Astrocyte (in vitro differentiated cells and primary cell): Measurements from ENCODE around the gene PDF. TPM values are rescaled to one million over a fixed set of nuclear protein-coding genes. Genes with fewer than 3 reads are reported as not detected.

ENCODE experiments used
- DNase-seq: peaks from one replicate; pipeline ENCODE4 v3.0.0-alpha.2; 2010; ENCODE audit warnings: low read depth
- FAIRE-seq: peaks from 2 replicates; lab custom pipeline; 2011; peaks lifted over from hg19 to GRCh38; lab: Jason Lieb, UNC
- H2AFZ ChIP-seq: 2 replicates; pipeline ENCODE4 v1.6.0; 2012; ENCODE audit warnings: low read depth, low read length, inconsistent platforms
- H3K27ac ChIP-seq: 2 replicates; pipeline ENCODE4 v1.5.1; 2011; ENCODE audit warnings: low read depth, low read length, inconsistent platforms
- H3K27me3 ChIP-seq: 2 replicates; pipeline ENCODE4 v1.6.0; 2011; ENCODE audit warnings: low read length, inconsistent platforms; ENCODE audit not compliant: insufficient read depth
- H3K36me3 ChIP-seq: 2 replicates; pipeline ENCODE4 v1.5.1; 2011; ENCODE audit warnings: low read length, inconsistent platforms; ENCODE audit not compliant: insufficient read depth
- H3K4me1 ChIP-seq: 2 replicates; pipeline ENCODE4 v1.5.1; 2011; ENCODE audit warnings: low read length, inconsistent platforms; ENCODE audit not compliant: insufficient read depth
- H3K4me2 ChIP-seq: 2 replicates; pipeline ENCODE4 v1.6.0; 2012; ENCODE audit warnings: low read length, inconsistent platforms
- H3K4me3 ChIP-seq: 2 replicates; pipeline ENCODE4 v1.5.1; 2011; ENCODE audit warnings: low read depth, mild to moderate bottlenecking, low read length, inconsistent platforms; ENCODE audit not compliant: insufficient read depth
- H3K79me2 ChIP-seq: 2 replicates; pipeline ENCODE4 v1.6.0; 2012; ENCODE audit warnings: mild to moderate bottlenecking, low read length, inconsistent platforms; ENCODE audit not compliant: insufficient read depth
- H3K9ac ChIP-seq: 2 replicates; pipeline ENCODE4 v1.6.0; 2012; ENCODE audit warnings: mild to moderate bottlenecking, low read length, inconsistent platforms
- H3K9me3 ChIP-seq: 2 replicates; pipeline ENCODE4 v1.5.1; 2012; ENCODE audit warnings: low read depth, mild to moderate bottlenecking, low read length, inconsistent platforms; ENCODE audit not compliant: insufficient read depth
- H4K20me1 ChIP-seq: 2 replicates; pipeline ENCODE4 v1.6.0; 2012; ENCODE audit warnings: low read length, inconsistent platforms; ENCODE audit not compliant: insufficient read depth
- H3K27ac Mint-ChIP-seq: one replicate; pipeline ENCODE4 v1.8.0; 2021; ENCODE audit warnings: mild to moderate bottlenecking, mixed read lengths; ENCODE audit not compliant: unreplicated experiment
- H3K27me3 Mint-ChIP-seq: one replicate; pipeline ENCODE4 v1.8.0; 2021; ENCODE audit warnings: low read depth, mixed read lengths; ENCODE audit not compliant: unreplicated experiment
- H3K36me3 Mint-ChIP-seq: one replicate; pipeline ENCODE4 v1.8.0; 2021; ENCODE audit warnings: low read depth, mixed read lengths; ENCODE audit not compliant: unreplicated experiment
- H3K4me1 Mint-ChIP-seq: one replicate; pipeline ENCODE4 v1.8.0; 2021; ENCODE audit warnings: low read depth, mixed read lengths; ENCODE audit not compliant: unreplicated experiment
- H3K4me3 Mint-ChIP-seq: one replicate; pipeline ENCODE4 v1.8.0; 2021; ENCODE audit warnings: mild to moderate bottlenecking, moderate library complexity, mixed read lengths; ENCODE audit not compliant: unreplicated experiment
- H3K9me3 Mint-ChIP-seq: one replicate; pipeline ENCODE4 v1.8.0; 2021; ENCODE audit warnings: mild to moderate bottlenecking, mixed read lengths; ENCODE audit not compliant: unreplicated experiment
- EZH2 ChIP-seq: IDR thresholded peaks from 2 replicates; pipeline ENCODE4 v1.6.1; 2012; ENCODE audit warnings: mild to moderate bottlenecking, low read length, inconsistent platforms; ENCODE audit not compliant: insufficient read depth
- total RNA-seq: library from RNA; stranded (reverse); gene quantifications from 2 replicates; pipeline ENCODE4 v1.2.1, GENCODE V29; 2021
- TF ChIP-seq, protein P1 (sequence below): IDR thresholded peaks from 2 replicates; pipeline ENCODE4 v1.5.1; 2011; ENCODE audit warnings: low read depth, mild to moderate bottlenecking, inconsistent platforms, low read length, moderate library complexity; ENCODE audit not compliant: insufficient read depth

The PDF gene
- total RNA-seq, 1 donor from 2014 or later: 14.9 TPM

GRCh38 chr16:69315486-69316311 is 14.7 kb downstream of the PDF start:
- Histone ChIP-seq H4K20me1 (peaks cover 61% of the 10 kb centered on the region), H2AFZ (no peak overlapping the region), H3K9ac (no peak overlapping the region), H3K4me1 (peaks cover 13% of the 10 kb centered on the region), H3K9me3 (no peaks in the 10 kb centered on the region), H3K79me2 (peaks cover 60% of the 10 kb centered on the region), H3K36me3 (peaks cover 32% of the 10 kb centered on the region), H3K27ac (no peak overlapping the region), H3K27me3 (no peaks in the 10 kb centered on the region), H3K4me2 (no peak overlapping the region), H3K4me3 (no peak overlapping the region)
- H3K36me3 Mint-ChIP-seq: peaks cover 12% of the 10 kb centered on the region
- H3K4me1 Mint-ChIP-seq: no peaks in the 10 kb centered on the region
- no peaks in the 10 kb centered on the region for H3K27me3 Mint-ChIP-seq
- FAIRE-seq: no peak
- no peak for DNase-seq
- H3K27ac Mint-ChIP-seq: no peak overlapping the region
- H3K9me3 Mint-ChIP-seq: no peaks in the 10 kb centered on the region
- no peak overlapping the region for H3K4me3 Mint-ChIP-seq
- no peak for TF ChIP-seq EZH2
- TF ChIP-seq, protein P1, sequence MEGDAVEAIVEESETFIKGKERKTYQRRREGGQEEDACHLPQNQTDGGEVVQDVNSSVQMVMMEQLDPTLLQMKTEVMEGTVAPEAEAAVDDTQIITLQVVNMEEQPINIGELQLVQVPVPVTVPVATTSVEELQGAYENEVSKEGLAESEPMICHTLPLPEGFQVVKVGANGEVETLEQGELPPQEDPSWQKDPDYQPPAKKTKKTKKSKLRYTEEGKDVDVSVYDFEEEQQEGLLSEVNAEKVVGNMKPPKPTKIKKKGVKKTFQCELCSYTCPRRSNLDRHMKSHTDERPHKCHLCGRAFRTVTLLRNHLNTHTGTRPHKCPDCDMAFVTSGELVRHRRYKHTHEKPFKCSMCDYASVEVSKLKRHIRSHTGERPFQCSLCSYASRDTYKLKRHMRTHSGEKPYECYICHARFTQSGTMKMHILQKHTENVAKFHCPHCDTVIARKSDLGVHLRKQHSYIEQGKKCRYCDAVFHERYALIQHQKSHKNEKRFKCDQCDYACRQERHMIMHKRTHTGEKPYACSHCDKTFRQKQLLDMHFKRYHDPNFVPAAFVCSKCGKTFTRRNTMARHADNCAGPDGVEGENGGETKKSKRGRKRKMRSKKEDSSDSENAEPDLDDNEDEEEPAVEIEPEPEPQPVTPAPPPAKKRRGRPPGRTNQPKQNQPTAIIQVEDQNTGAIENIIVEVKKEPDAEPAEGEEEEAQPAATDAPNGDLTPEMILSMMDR: no peak

DNA sequence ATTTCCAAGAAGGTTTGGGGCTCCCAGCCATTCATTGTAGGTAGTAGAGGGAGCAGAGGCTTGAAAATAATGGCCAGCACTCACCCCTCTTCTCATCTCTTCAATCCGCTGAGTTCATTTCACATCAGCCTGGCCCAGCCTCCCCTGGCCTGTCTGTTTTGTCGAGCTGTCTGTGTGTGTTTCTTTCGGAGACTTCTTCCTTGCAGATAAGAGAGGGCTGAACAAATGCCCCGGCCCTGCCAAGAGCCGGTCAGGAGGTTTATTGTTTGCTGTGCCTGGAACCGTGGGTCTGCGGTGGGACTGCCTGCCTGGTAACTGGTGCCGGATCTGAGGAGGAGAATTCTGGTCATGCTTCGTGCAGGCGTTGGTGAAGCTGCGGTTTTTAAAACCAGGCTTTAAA is 15.9 kb downstream of the PDF start:
- FAIRE-seq: no peak
- H3K4me1 Mint-ChIP-seq: no peaks in the 10 kb centered on the region
- no peak overlapping the region for H3K27ac Mint-ChIP-seq
- H2AFZ ChIP-seq: no peak overlapping the region
- DNase-seq: no peak
- peaks cover 28% of the 10 kb centered on the region for H3K36me3 ChIP-seq
- H3K36me3 Mint-ChIP-seq: peaks cover 14% of the 10 kb centered on the region
- no peak overlapping the region for H3K4me3 ChIP-seq
- TF ChIP-seq EZH2: no peak
- TF ChIP-seq, protein P1: no peak
- H3K27ac ChIP-seq: no peak overlapping the region
- no peaks in the 10 kb centered on the region for H3K9me3 ChIP-seq
- H3K4me1 ChIP-seq: peaks cover 15% of the 10 kb centered on the region
- no peaks in the 10 kb centered on the region for H3K27me3 Mint-ChIP-seq
- peaks cover 57% of the 10 kb centered on the region for H3K79me2 ChIP-seq
- H3K9me3 Mint-ChIP-seq: no peaks in the 10 kb centered on the region
- H4K20me1 ChIP-seq: peaks cover 52% of the 10 kb centered on the region
- no peak overlapping the region for H3K4me2 ChIP-seq
- no peak overlapping the region for H3K4me3 Mint-ChIP-seq
- no peaks in the 10 kb centered on the region for H3K27me3 ChIP-seq
- no peak overlapping the region for H3K9ac ChIP-seq

DNA sequence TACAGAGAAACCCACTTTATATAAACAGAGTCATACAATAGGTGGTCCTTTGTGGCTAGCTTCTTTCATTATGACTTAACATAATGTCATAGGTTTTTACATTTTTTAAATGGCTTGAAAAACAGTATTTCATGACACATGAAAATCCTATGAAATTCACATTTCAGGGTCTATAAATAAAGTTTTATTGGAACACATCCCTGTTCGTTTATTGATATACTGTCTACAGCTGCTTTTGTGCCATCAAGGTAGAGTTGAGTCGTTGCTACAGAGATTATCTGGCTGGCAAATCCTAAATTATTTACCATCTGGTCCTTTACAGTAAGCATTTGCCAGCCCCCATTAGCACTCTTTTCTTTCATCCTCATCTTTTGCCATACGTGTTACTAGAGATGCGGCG is 16.9 kb downstream of the PDF start:
- TF ChIP-seq, protein P1: no peak
- TF ChIP-seq EZH2: no peak
- Histone ChIP-seq H3K27ac (no peak overlapping the region), H3K9ac (no peak overlapping the region), H3K4me2 (no peak overlapping the region), H4K20me1 (peaks cover 44% of the 10 kb centered on the region), H3K79me2 (peaks cover 57% of the 10 kb centered on the region), H3K4me1 (peaks cover 15% of the 10 kb centered on the region), H3K9me3 (no peaks in the 10 kb centered on the region), H3K36me3 (peaks cover 18% of the 10 kb centered on the region), H3K27me3 (no peaks in the 10 kb centered on the region), H3K4me3 (no peak overlapping the region), H2AFZ (no peak overlapping the region)
- H3K4me1 Mint-ChIP-seq: no peaks in the 10 kb centered on the region
- H3K27ac Mint-ChIP-seq: no peak overlapping the region
- H3K9me3 Mint-ChIP-seq: no peaks in the 10 kb centered on the region
- FAIRE-seq (no peak), DNase-seq (no peak)
- no peaks in the 10 kb centered on the region for H3K27me3 Mint-ChIP-seq
- peaks cover 13% of the 10 kb centered on the region for H3K36me3 Mint-ChIP-seq
- peak overlapping the region; percentile 65 for H3K4me3 Mint-ChIP-seq
